Glutamatergic neuron (in vitro differentiated cells): ENCODE results near the gene ULK4. TPM values are rescaled to one million over a fixed set of nuclear protein-coding genes. Genes with fewer than 3 reads are reported as not detected.
"Not testable (repeated sequence)": the region's sequence is repeated elsewhere in the genome, so short reads cannot be mapped to it uniquely, and the experiment has no call there.

ENCODE experiments used
- DNase-seq: peaks from one replicate; pipeline ENCODE4 v3.0.0; 2022
- H3K27ac Mint-ChIP-seq: one replicate; pipeline ENCODE4 v1.8.0; 2020; ENCODE audit warnings: mild to moderate bottlenecking, mixed read lengths, inconsistent platforms; ENCODE audit not compliant: unreplicated experiment
- H3K27me3 Mint-ChIP-seq: one replicate; pipeline ENCODE4 v1.8.0; 2020; ENCODE audit warnings: mild to moderate bottlenecking, moderate library complexity, mixed read lengths, inconsistent platforms; ENCODE audit not compliant: unreplicated experiment
- H3K36me3 Mint-ChIP-seq: one replicate; pipeline ENCODE4 v1.8.0; 2020; ENCODE audit warnings: mild to moderate bottlenecking, mixed read lengths, inconsistent platforms; ENCODE audit not compliant: unreplicated experiment
- H3K4me1 Mint-ChIP-seq: one replicate; pipeline ENCODE4 v1.8.0; 2020; ENCODE audit warnings: mild to moderate bottlenecking, low read depth, mixed read lengths, inconsistent platforms; ENCODE audit not compliant: unreplicated experiment
- H3K4me3 Mint-ChIP-seq: one replicate; pipeline ENCODE4 v1.8.0; 2020; ENCODE audit warnings: mild to moderate bottlenecking, mixed read lengths, inconsistent platforms; ENCODE audit not compliant: unreplicated experiment
- H3K9me3 Mint-ChIP-seq: one replicate; pipeline ENCODE4 v1.8.0; 2020; ENCODE audit warnings: mild to moderate bottlenecking, moderate library complexity, mixed read lengths, inconsistent platforms; ENCODE audit not compliant: unreplicated experiment
- CTCF ChIP-seq: fragments of 200-600 bp; sonication (generic); IDR thresholded peaks from one replicate; pipeline ENCODE4 v1.5.0; 2021; ENCODE audit not compliant: partially characterized antibody, unreplicated experiment
- total RNA-seq: library from RNA; stranded (reverse); fragmentation: NEBNext Ultra II Directional; extraction: Animal tissue kit (Norgen Biotek cat#: 25700); gene quantifications from one replicate; pipeline ENCODE4 v1.2.1, GENCODE V29; 2021; ENCODE audit not compliant: unreplicated experiment

ULK4 gene
- total RNA-seq, 1 donor from 2014 or later: 9.7 TPM

- TF ChIP-seq CTCF: no peak
- H3K27ac Mint-ChIP-seq: no peak overlapping the region
- peaks cover 3% of the 10 kb centered on the region for H3K27me3 Mint-ChIP-seq
- H3K4me3 Mint-ChIP-seq: no peak overlapping the region
- no peak for DNase-seq
- H3K4me1 Mint-ChIP-seq: no peaks in the 10 kb centered on the region
- H3K36me3 Mint-ChIP-seq: no peaks in the 10 kb centered on the region
- peaks cover 4% of the 10 kb centered on the region for H3K9me3 Mint-ChIP-seq
These were observed 27.6 kb upstream of the ULK4 start for GRCh38 chr3:41989518-41989917.

GRCh38 chr3:41987627-41988026, 25.7 kb upstream of the ULK4 start:
- Mint-ChIP-seq H3K27me3 (peaks cover 3% of the 10 kb centered on the region), H3K36me3 (no peaks in the 10 kb centered on the region), H3K4me3 (no peak overlapping the region), H3K27ac (no peak overlapping the region), H3K4me1 (no peaks in the 10 kb centered on the region), H3K9me3 (peaks cover 5% of the 10 kb centered on the region)
- TF ChIP-seq CTCF: no peak
- DNase-seq: no peak

GRCh38 chr3:41986561-41986960, 24.7 kb upstream of the ULK4 start:
- Mint-ChIP-seq H3K27me3 (peaks cover 3% of the 10 kb centered on the region), H3K36me3 (no peaks in the 10 kb centered on the region), H3K4me3 (no peak overlapping the region), H3K9me3 (peaks cover 5% of the 10 kb centered on the region), H3K27ac (no peak overlapping the region), H3K4me1 (peaks cover 2% of the 10 kb centered on the region)
- no peak for TF ChIP-seq CTCF
- DNase-seq: no peak

- Mint-ChIP-seq H3K4me1 (peaks cover 2% of the 10 kb centered on the region), H3K9me3 (peaks cover 5% of the 10 kb centered on the region), H3K27me3 (peaks cover 3% of the 10 kb centered on the region), H3K36me3 (no peaks in the 10 kb centered on the region), H3K27ac (no peak overlapping the region), H3K4me3 (no peak overlapping the region)
- no peak for DNase-seq
- TF ChIP-seq CTCF: no peak
These were observed 23.1 kb upstream of the ULK4 start for GRCh38 chr3:41985018-41985417.

- H3K9me3 Mint-ChIP-seq, H3K27ac Mint-ChIP-seq, H3K4me1 Mint-ChIP-seq, H3K27me3 Mint-ChIP-seq, H3K36me3 Mint-ChIP-seq, DNase-seq, H3K4me3 Mint-ChIP-seq: not testable (repeated sequence)
These were observed 21.2 kb upstream of the ULK4 start for GRCh38 chr3:41983091-41983490.

GRCh38 chr3:41977401-41977800, 15.5 kb upstream of the ULK4 start:
- H3K4me1 Mint-ChIP-seq, H3K27me3 Mint-ChIP-seq, DNase-seq, H3K27ac Mint-ChIP-seq, H3K4me3 Mint-ChIP-seq, H3K36me3 Mint-ChIP-seq, H3K9me3 Mint-ChIP-seq: not testable (repeated sequence)
